ENCODE results near the gene CORO2B.

The CORO2B gene

DNA sequence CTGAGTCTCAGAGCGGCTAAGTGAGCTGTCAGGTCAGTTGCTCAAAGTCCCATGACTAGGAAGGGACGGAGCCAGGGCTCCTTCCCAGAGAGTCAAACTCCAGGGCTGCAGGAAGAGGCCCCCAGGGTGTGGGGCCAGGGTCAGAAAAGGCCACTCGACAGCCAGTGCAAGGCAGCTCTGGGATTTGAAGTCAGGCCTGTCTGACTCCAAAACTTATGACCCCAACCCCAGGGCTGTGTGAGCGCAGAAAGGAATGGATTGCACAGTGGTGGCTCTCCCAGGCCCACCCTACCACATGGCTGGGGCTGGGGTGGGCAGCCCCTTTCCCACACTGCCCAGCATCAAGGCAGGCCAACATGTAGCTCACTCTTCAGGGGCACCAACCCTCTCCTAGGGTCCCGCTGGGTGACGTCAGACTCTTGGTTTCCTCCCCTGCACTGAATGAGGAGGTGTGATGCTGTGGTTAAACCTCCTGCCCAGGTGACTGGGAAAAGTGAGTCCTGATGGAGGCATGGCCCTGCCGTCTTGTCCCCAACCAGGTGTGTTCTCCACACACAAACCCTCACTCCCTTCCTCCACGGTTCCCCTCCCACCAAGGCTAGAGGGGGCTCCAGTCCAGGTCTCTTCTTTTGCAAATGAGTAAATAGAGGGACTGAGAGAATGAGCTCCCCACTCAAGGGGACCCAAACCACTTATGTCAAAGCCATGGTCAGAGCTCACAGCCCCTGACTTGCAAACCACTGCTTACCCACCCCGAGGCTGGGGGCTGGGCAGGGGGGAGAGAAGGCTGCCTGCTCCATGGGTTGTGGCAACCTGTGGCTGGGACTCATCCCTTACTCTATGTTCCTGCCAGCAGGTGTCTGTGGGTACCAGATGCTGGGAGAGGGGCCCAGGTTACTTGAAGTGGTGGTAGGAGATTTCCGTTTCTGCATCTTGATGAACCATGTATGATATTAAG is 23.8 kb upstream of the CORO2B start:
- H3K4me3 ChIP-seq (ENCODE audit: low read depth, low read length), result no peak overlapping the region
- no peak for DNase-seq (ENCODE audit: low read depth)
- TF ChIP-seq, protein P1, sequence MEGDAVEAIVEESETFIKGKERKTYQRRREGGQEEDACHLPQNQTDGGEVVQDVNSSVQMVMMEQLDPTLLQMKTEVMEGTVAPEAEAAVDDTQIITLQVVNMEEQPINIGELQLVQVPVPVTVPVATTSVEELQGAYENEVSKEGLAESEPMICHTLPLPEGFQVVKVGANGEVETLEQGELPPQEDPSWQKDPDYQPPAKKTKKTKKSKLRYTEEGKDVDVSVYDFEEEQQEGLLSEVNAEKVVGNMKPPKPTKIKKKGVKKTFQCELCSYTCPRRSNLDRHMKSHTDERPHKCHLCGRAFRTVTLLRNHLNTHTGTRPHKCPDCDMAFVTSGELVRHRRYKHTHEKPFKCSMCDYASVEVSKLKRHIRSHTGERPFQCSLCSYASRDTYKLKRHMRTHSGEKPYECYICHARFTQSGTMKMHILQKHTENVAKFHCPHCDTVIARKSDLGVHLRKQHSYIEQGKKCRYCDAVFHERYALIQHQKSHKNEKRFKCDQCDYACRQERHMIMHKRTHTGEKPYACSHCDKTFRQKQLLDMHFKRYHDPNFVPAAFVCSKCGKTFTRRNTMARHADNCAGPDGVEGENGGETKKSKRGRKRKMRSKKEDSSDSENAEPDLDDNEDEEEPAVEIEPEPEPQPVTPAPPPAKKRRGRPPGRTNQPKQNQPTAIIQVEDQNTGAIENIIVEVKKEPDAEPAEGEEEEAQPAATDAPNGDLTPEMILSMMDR (IDR thresholded peaks at IDR 0.05; ENCODE audit: insufficient read depth, low read depth, low read length, missing control alignments), result no peak

DNA sequence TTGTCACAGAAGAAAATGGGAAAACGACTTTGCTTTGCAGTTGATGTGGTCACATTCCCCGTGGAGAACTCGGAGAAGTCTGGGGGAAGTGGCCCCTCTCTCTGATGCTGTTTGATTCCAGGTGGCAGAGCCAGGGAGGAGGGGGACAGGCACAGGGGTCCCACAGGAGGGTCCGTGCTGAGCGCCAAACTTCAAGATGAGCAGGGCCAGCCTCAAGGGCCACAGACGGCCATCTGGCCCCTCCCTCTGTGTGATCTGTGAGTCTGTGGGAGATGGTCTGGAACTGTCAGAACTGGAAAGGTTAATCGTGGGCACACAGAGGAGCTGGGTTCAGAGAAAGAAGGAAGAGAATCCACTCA is 23.1 kb upstream of the CORO2B start:
- TF ChIP-seq, protein P1 (IDR thresholded peaks at IDR 0.05; ENCODE audit: insufficient read depth, low read depth, low read length, missing control alignments), result no peak

DNA sequence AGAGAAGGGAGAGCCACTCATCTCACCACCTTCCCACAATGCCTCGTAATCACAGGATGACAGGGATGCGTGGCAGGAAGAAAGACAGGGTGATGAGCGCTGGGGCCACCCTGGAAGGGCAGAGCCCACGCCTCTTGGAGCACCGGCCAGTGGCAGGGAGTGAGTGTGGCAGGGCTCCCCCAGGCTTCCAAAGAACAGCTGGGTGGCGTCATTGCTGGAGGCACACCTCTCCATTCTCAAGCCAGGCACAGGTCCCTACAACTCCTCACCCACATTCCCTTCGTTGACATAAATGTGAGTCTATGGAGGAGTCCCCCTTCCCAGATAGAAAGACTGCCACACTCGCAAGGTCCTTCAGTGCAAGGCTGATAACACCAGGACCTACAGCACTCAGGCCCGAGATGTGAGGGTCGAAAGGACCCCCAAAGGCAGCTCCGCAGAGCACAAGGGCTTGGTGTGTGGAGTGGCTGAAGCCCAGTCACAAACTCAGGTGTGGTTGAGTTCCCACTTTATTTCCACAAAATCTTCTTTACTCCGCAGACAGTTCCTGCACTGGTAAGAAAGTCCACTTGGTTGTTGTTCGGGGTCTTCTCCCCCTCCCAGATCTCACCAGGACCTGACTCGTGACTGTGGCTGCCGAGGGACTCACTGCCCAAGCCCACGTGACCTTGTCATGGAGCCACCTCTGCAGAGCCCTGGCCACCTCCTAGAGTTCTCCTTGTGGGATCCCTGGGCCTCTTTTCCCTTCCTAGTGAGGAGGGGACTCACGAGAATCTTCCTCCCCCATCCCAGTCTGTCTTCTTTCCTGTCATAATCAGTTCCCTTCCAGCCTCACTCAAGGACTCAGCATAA is 22.4 kb upstream of the CORO2B start:
- no peak overlapping the region for H3K4me3 ChIP-seq (ENCODE audit: low read depth, low read length)
- DNase-seq (ENCODE audit: low read depth), result no peak
- TF ChIP-seq, protein P1 (IDR thresholded peaks at IDR 0.05; ENCODE audit: insufficient read depth, low read depth, low read length, missing control alignments), result no peak

More for the DNA sequence above, 23.1 kb upstream of the CORO2B start:
- DNase-seq (ENCODE audit: low read depth), result no peak
- H3K4me3 ChIP-seq (ENCODE audit: low read depth, low read length), result no peak overlapping the region

DNA sequence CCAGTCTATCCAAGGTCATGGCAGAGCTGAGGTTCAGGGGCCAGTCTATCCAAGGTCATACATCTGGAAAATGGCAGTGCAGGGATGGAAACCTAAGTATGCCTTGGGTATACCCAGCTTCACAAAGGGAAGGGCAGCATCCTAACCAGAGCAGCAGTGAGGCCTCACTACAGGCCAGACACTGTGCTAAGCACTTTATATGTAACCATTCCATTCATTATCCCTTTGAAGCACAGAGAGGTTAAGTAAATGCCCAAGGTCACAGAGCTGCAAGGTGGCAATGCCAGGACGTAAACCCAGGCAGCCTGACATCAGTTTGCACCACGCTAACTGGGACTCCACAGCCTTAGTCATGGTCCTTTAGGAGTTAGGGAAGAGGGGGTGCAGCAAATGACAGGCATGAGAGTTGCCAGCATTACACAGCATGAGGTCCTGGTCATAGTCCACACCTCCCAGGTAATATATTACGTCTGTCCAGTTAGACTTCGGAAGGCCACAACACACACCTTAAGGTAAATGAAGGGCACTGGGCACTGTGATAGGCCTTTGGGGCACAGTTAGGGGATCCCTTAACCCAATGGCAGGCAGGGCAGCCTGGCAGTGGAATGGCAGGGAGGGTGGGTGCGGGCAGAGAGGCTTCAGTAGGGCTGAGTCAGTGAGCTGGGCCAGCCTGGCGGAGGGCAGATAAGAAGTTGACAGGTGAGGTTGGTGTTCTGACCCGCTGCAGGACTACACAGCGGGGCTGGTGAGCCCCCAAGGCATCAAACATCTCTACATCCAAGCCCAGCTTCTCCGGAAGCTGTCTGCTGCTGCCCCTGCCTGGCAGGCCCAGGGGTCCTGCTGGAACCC is 21.1 kb upstream of the CORO2B start:
- no peak overlapping the region for H3K4me3 ChIP-seq (ENCODE audit: low read depth, low read length)
- TF ChIP-seq, protein P1 (IDR thresholded peaks at IDR 0.05; ENCODE audit: insufficient read depth, low read depth, low read length, missing control alignments), result no peak
- no peak for DNase-seq (ENCODE audit: low read depth)

DNA sequence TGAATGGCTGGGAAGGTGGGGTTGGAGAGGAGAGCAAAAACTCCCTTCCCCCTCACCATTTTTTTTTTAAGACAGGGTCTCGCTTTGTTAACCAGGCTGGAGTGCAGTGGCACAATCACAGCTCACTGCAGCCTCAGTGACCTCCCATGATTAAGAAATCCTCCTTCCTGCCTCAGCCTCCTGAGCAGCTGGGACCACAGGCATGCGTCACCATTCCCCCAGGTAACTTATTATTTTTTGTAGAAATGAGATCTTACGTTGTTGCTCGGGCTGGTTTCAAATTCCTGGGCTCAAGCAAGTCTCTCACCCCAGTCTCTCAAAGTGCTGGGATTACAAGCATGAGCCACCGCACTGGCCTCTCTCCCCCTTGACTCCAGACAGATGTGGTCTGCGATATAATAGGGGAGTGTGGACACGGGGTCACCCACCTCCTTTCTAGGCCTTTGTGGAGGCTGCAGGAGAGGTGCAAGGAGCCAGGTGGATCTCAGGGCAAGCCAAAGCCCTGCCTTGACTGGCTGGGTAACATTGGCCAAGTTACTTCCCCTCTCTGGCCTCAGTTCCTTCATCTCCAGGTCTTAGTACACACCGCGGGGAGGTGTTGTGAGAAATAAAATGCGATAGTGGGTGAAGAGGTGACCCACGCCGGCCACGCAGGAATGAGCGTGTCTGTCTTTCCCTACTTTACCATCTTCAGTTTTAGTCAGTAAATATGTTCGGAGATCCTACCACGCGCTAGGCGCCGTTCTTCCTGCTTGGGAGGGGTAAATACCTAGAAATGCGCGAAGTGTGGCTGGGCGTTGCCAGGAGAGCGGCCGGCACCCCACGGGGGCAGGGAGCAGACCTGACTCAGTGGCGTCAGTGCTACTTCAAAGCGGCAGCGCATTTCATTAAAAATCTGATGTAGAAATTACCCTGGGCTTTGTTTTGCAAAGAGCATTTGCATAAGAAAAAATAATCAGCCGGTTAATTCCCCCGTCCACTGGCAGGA is 20.2 kb upstream of the CORO2B start:
- no peak for DNase-seq (ENCODE audit: low read depth)
- TF ChIP-seq, protein P1 (IDR thresholded peaks at IDR 0.05; ENCODE audit: insufficient read depth, low read depth, low read length, missing control alignments), result no peak
- no peak overlapping the region for H3K4me3 ChIP-seq (ENCODE audit: low read depth, low read length)

All from GM12865 (cell line).